ENCODE data around the gene GRM4.

Gene GRM4

DNA sequence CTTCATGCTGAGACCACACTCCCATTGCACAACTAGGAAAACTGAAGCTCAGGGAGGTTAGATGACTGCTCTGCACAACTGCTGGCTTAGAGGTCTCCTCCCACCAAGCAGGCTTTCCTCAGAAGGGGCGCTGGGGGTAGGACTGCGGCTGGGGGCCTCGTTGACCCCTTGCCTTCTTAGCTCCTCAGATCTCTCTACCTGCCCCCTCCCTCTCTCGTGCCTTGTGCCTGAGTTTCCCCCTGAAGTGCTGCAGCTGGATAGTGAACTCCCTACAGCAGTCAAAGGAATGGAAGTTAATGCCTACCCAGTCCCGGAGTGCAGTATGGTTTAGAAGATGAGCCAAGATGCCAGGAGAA is 149.8 kb downstream of the GRM4 start:
- Mint-ChIP-seq H3K27ac (peak overlapping the region; percentile 73 to 82 (median 79)), H3K27me3 (ENCODE audit: low read depth) (peaks cover 12% of the 10 kb centered on the region), H3K4me1 (peaks cover 34% of the 10 kb centered on the region), H3K9me3 (peaks cover 15% of the 10 kb centered on the region), H3K36me3 (ENCODE audit: low read depth) (no peaks in the 10 kb centered on the region), H3K4me3 (no peak overlapping the region)
- TF ChIP-seq, protein P1, sequence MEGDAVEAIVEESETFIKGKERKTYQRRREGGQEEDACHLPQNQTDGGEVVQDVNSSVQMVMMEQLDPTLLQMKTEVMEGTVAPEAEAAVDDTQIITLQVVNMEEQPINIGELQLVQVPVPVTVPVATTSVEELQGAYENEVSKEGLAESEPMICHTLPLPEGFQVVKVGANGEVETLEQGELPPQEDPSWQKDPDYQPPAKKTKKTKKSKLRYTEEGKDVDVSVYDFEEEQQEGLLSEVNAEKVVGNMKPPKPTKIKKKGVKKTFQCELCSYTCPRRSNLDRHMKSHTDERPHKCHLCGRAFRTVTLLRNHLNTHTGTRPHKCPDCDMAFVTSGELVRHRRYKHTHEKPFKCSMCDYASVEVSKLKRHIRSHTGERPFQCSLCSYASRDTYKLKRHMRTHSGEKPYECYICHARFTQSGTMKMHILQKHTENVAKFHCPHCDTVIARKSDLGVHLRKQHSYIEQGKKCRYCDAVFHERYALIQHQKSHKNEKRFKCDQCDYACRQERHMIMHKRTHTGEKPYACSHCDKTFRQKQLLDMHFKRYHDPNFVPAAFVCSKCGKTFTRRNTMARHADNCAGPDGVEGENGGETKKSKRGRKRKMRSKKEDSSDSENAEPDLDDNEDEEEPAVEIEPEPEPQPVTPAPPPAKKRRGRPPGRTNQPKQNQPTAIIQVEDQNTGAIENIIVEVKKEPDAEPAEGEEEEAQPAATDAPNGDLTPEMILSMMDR (IDR thresholded peaks at IDR 0.05; ENCODE audit: unreplicated experiment in 3 of 3) = no peak

DNA sequence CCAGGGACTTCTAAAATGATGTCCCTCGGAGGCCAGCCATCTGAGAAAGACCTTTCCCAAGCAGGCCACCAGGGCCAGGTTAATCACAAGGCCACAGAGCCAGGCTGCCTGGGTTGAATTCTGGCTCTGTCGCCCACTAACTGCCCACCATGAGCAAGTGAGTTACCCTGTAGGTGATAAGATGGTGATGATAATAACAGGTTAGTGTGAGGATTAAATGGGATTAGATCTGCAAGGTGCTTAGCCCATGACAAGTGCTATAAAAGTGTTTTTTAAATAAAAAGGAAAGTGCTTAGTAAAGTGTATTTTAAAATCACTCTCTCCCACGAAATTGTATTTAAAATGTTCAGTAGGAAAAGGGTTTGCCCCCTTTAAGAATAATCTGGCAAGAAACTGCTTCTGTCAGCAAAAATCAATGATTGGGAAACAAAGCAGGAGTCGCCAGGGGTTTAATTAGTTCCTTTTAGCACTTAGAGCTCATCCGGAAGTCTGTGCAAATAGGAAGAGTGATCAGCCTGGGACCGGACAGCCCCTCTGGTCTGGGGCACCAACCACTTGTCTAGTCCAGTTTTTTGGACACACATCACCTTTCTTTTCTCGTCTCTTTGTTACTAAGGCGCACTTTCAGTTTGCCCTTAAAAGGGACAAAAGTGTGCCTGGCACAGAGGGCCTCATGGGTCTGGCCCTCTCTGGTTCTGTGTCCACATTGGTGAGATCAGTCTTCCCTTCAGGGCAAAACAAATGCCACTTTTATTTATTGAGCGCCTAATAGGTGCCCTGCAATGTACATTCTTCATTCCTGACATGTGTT is 150.4 kb downstream of the GRM4 start:
- Mint-ChIP-seq H3K4me1 (peaks cover 40% of the 10 kb centered on the region), H3K27me3 (ENCODE audit: low read depth) (peaks cover 6% of the 10 kb centered on the region), H3K9me3 (peaks cover 15% of the 10 kb centered on the region), H3K36me3 (ENCODE audit: low read depth) (no peaks in the 10 kb centered on the region), H3K4me3 (no peak overlapping the region), H3K27ac (peak overlapping the region; percentile 73 to 82 (median 79))
- TF ChIP-seq, protein P1 (IDR thresholded peaks at IDR 0.05; ENCODE audit: unreplicated experiment in 3 of 3) = no peak

GRCh38 chr6:33994472-33995308 is 151.2 kb downstream of the GRM4 start:
- Mint-ChIP-seq H3K27ac (peak overlapping the region; percentile 73 to 82 (median 79)), H3K9me3 (peaks cover 15% of the 10 kb centered on the region), H3K4me1 (peaks cover 47% of the 10 kb centered on the region), H3K36me3 (ENCODE audit: low read depth) (no peaks in the 10 kb centered on the region), H3K4me3 (no peak overlapping the region), H3K27me3 (ENCODE audit: low read depth) (peaks cover 6% of the 10 kb centered on the region)
- TF ChIP-seq, protein P1 (IDR thresholded peaks at IDR 0.05; ENCODE audit: unreplicated experiment in 3 of 3) = no peak

DNA sequence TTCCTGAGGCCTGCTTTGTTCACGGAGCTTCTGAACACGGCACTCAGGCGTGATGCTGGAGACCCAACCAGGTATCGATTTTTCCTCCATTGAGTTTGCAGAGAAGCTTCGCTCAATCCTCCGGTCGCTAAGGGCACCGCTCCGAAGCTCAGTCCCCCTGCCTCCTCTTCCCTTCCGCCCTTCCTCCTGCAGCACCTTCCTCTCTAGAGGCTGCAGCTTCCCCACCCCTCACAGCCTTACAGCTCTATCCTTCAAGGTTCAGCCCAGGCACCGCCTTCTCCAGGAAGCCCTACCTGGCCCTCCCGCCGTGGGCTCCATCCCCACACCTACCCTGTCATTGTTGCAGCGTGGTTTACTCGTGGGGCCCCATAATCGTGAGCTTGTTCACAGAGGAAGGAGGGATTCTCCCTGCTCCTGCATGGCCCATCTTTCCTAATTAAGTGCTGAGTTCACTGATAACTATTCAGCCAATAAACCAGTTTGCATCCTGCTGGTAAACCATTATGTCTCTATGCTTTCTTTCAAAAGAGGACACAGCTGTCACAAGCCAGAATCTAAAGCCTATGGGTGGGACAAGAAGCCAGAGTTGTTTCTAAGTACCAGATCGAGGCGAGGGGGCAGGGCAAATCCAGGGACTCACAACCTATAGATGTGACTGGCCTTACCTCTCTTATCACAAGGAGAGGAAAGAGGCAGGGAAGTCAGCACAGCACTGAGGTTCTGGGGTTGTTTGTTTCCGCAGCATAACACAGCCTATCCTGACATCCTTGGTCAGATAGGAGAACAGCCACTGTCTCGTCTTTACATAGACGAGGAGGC is 152.0 kb downstream of the GRM4 start:
- Mint-ChIP-seq H3K4me1 (peaks cover 55% of the 10 kb centered on the region), H3K9me3 (peaks cover 15% of the 10 kb centered on the region), H3K36me3 (ENCODE audit: low read depth) (no peaks in the 10 kb centered on the region), H3K27me3 (ENCODE audit: low read depth) (peaks cover 6% of the 10 kb centered on the region), H3K4me3 (no peak overlapping the region), H3K27ac (peak overlapping the region; percentile 62 to 82 (median 79))
- TF ChIP-seq, protein P1 (IDR thresholded peaks at IDR 0.05; ENCODE audit: unreplicated experiment in 3 of 3) = no peak

- TF ChIP-seq, protein P1 (IDR thresholded peaks at IDR 0.05; ENCODE audit: unreplicated experiment in 3 of 3) = no peak
- Mint-ChIP-seq H3K27ac (peak overlapping the region; percentile 7 to 61 (median 53)), H3K9me3 (peaks cover 12% of the 10 kb centered on the region), H3K36me3 (ENCODE audit: low read depth) (no peaks in the 10 kb centered on the region), H3K4me1 (peaks cover 61% of the 10 kb centered on the region), H3K4me3 (no peak overlapping the region), H3K27me3 (ENCODE audit: low read depth) (peaks cover 6% of the 10 kb centered on the region)
These were observed 152.8 kb downstream of the GRM4 start for GRCh38 chr6:33993091-33993490.

All from nephron (organoid).